NCI-H1436 treated with DMSO at 0.1 percent for 48 hours (cell line): ENCODE results near the gene OMP.
"Not testable (repeated sequence)": the region's sequence is repeated elsewhere in the genome, so short reads cannot be mapped to it uniquely, and the experiment has no call there.

Experiments
- DNase-seq: peaks from one replicate; lab custom pipeline; 2025; lab: John Stamatoyannopoulos, UW

The OMP gene, protein sequence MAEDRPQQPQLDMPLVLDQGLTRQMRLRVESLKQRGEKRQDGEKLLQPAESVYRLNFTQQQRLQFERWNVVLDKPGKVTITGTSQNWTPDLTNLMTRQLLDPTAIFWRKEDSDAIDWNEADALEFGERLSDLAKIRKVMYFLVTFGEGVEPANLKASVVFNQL

DNA sequence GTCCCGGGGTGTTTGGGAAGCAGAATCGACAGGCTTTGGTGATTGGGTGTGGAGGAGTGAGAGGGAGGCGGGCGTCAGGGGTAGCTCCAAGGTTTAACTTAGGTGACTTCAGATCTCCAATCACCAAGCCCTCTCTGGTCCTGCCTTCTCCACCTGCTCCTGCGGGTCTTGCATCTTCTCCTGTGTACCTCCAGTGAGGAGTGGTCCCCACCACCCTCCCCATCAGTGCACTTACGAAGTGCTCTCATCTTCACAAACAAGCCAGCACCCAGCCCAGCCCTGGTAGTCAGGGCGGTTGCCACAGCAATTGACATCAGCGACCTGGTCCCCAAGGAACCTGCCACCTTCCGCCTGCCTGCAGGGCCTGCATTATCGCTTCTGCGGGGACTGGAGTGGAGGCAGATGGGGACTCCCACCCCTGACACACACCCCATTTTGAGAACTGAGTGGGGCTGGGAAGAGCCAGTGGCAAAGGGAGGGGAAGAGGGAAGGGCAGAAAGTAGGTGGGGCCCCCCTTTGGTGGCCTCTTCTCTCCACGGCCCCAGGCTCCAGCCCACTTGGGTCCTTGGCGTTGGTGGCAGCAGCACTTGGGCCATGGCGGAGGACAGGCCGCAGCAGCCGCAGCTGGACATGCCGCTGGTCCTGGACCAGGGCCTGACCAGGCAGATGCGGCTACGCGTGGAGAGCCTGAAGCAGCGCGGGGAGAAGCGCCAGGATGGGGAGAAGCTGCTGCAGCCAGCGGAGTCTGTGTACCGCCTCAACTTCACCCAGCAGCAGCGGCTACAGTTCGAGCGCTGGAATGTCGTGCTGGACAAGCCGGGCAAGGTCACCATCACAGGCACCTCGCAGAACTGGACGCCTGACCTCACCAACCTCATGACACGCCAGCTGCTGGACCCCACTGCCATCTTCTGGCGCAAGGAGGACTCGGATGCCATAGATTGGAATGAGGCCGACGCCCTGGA is at the start of gene OMP:
TSS of gene OMP (plus strand) at position 595 of the 965 bp plus-strand sequence. CDS start at position 595, 0 bp downstream.
- no peak for DNase-seq

DNA sequence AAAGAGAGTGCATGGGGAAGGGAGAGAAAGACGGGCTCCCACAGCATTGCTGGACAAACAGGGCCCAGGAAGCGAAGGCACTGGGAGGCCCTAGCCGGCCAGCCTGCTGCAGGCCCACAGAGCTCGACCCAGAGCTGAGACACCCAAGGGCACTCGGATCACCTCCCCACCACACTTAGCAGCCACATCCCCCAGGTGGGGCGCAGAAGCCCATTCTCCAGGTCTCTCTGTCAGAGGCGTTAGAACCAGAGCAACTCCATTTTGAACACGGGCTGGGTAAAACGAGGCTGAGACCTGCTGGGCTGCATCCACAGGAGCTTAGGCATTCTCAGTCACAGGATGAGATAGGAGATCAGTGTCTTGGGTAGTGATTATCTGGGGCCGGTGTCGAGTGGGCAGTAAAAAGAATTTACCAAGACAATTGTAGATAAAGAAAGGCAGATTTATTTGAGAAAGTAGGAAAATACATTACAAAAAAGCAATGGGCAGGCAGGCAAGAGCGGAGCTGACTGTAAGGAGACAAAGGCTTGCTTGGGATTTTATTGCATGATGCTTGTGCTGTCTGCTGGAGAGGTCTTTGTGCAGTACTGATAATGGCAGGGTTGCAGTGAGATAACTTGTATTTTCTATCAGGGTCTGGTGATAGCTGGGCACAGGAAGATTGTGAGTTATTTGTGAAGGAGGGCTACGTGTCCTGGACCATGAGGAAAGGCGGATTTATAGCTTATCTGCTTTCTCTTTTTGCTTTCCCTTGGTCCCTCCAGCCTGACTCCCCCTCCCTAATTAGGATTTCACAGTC is 49.2 kb upstream of the OMP start:
- no peak for DNase-seq

DNA sequence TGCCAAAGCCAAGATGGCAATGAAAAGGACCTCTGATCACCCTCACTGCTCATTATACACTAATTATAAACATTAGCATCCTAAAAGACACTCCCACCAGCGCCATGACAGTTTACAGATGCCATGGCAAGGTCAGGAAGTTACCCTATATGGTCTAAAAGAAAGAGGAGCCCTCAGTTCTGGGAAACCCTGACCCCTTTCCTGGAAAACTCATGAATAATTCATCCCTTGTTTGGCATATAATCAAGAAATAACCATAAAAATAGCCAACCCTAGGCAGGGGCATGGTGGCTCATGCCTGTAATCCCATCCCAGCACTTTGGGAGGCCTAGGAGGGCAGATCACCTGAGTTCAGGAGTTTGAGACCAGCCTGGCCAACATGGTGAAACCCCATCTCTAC is 48.6 kb upstream of the OMP start:
- no peak for DNase-seq

DNA sequence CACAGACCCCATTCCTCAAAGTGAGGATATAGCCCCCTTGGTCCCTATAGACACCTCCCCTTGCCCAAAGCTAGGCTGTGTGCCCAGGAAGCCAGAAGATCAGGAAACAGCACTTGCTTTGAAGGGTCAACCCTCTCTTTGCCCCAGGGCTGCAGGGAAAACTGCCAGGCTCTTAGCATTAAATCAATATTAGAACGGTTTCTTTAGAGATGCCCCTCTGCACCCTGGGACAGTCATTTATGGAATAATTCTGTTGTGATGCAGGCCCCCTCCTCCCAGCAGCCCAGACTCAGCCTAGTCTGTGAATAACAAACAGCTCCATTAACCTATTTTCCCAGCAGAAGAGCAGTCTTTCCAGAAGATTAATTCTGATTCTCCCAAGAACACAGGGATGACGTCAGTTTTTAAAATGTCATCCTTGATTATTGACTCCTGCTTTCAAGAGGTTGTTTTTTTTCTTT is 47.5 kb upstream of the OMP start:
- DNase-seq = no peak

DNA sequence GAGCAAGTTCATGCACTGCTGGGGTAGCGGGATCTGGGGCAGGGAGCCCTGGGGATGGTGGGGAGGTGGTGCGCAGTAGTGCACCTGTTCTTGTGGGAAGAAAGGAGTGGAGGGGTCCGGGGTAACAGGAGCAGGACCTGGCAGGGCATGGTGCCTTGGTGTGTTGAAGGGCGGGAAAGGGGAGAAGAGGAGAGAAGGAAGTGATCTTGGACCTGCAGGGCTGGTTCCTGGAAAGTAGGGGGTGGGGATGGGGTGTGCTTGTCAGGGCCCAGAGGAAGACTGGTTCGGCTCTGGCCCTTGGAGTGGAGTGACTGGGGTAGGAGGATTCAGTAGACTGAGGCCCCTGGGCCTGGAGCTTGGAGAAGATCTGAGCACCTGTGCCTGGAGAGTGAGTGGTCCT is 46.7 kb upstream of the OMP start:
- no peak for DNase-seq

DNA sequence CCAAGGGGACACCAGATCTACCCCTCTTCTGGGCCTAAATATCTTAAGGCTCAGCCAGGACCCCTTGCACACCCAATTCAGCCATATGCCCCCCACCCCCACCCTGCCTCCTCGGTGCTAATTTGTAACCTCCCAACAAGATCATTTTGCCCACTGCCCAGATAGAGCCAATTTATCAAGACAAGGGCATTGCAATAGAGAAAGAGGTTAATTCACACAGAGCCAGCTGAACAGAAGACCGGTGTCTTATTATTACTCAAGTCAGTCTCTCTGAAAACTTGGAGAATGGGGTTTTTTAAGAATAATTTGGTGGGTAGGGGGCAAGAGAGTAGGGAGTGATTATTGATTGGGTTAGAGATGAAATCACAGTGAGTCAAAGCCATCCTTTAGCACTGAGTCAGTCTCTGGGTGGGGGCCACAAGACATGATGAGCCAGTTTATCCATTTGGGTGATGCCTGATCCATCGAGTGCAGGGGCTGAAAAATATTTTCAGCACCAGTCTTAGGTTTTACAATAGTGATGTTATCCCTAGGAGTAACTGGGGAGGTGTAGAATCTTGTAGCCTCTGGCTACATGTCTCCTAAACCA is 45.7 kb upstream of the OMP start:
- DNase-seq = no peak

DNA sequence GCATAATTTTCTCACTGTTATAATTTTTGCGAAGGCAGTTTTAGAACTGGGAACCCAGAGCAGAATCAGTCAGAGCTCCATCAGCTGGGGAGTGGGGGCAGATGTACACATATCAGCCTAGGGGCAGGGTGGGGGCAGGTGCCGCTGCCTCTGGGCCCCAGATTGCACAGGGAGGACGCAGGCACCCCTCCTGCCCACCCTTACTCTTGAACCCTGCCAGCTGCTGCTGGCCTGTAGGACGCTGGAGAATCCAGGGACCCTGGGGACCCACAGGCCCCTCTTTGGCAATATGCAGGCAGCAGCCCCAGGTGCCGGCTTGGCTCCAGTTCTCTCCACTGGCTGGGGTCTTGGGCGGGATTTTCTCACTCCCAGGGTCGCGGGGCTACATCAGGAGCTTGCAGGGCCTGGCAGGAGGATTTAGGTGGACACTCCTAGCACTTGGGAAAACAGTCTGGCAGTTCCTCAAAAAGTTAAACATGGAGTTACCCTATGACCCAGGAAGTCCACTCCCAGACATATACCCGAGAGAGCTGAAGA is 44.6 kb upstream of the OMP start:
- DNase-seq = no peak

DNA sequence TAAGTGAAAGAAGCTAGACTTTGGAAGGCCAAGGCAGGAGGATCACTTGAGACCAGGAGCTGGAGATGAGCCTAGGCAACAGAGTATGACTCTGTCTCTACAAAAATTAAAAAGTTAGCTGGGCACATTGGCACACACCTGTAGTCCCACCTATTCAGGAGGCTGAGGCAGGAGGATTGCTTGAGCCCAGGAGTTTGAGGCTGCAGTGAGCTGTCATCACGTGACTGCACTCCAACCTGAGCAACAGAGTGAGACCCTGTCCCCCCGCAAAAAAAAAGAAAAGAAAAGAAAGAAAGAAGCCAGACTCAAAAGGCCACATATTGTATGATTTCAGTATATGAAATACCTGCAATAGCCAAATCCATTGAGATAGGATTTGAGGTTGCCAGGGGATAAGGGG is 43.7 kb upstream of the OMP start:
- DNase-seq = no peak

DNA sequence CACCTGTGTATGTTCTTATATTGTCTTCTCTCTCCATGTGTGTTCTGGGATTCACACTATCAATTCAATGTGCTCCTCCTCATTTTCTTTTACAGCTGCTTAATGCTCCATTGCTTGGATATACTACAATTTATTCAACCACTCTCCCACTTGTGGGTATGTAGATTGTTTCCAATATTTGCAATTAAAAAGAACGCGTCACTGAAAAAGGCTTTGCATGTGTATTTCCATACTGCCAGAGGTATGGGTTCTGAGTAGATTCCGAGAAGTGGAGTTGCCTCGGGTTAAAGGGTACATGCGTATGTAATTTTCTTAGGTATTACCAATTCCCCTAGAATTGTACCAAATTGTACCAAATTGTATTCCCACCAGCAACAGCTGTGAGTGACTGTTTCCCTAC is 42.8 kb upstream of the OMP start:
- DNase-seq = no peak

DNA sequence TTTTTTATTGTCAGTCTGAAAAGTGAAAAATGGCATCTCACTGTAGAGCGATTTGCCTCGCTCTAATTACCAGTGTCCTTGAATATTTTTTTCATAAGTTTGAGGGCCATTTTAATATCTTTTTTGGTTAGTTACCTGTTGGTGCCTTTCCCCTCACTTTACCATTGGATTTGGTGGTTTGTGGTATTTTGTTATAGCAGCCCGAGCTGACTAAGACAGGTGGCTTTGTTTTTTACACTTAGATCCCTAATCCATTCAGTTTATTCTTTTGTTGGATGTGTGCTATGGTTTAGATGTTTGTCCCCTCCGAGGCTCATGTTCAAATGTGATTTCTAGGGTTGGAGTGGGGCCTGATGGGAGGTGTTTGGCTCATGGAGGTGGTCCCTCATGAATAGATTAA is 42.4 kb upstream of the OMP start:
- DNase-seq = no peak

DNA sequence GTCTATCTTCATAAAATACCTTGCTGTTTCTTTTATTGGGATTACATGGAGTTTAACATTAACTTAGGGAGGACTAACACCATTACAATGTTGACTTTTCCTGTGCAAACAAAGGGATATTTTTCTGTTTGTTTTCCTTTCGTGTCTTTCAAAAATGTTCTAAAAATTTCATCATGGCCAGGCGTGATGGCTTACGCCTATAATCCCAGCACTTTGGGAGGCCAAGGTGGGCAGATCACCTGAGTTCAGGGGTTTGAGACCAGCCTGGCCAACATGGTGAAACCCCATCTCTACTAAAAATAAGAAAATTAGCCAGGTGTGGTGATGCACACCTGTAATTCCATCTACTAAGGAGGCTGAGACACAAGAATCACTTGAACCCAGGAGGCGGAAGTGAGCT is 41.4 kb upstream of the OMP start:
- DNase-seq = not testable (repeated sequence)

DNA sequence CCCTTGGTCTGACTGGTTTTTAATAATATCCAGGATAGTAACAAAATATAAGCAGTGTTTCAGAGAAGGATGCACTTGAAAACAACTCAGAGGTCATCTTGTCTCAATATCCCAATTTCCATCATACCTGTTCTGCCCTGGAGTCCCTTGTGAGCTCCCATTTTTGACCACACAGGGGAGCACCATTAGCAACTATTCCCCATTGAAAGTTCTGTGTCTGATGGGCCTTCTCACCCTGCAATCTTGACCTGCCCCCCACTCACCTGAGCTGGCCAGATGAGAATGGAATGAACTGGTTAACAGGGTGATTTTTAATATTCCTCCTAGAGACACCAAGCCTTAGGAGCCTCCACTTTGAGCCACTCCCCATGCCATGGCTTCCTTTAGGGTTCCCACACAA is 39.7 kb upstream of the OMP start:
- DNase-seq = no peak

DNA sequence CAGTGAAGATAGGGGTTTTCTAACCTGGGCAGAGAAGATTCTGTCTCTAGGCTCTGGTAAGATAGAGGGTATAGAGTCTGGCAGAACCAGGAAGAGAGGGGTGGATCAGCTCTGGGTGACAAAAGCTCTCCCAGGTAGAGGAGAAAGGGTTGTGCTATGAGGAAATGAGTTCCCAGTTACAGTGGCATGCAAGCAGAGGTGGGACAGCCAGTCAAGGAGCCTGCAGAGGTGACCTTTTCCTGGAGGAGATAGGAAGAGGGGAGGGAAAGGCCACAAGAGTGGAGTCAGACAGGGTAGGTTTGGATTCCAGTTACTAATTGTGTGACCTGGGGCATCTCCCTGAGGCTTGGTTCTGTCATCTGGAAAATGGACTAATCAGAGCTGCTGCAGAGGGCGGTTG is 39.2 kb upstream of the OMP start:
- DNase-seq = no peak

DNA sequence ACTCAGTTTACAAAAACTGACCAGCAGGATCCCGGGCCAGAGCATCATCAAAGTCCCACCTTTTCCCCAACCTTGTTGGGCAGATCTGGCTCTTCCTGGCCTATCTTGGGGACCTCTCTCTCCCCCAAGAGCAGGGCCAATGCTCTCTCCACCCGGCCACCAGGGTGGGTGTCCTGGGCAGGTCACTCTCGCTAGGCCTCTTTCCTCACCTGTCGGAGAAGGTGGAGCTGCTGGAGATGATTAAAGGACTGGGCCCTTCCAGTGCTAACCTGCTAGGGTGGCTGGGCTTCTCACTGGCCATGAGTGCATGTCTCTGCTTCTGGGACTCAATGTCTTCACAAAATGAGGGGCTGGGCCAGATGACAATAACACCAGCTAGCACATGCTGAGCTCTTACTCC is 38.8 kb upstream of the OMP start:
- no peak for DNase-seq

DNA sequence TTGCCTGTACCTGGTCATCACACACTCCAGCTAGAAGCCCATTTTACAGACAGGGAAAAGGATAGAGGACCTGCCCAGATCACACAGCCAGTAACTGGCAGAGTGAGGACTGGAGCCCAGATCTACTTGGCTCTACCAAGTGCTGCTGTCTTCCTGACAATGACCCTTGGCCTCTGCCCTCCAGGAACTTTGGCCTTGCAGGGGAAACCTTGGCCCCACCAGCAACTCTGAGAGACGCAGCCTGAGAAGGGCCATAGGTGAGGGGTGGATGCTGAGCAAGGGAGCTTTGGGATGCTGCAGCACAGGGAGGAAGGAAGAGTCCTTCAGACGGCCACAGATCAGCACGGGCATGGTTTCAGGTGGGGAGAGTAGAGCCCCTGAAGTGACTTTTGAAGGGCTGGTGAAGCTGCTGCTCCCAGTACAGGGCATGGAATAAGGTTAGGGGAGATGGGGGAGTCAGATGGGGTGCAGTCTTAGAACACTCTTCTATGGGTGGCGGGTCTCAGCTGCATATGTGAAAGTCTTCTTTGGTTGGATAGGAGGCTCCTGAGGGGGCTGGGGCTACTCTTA is 37.9 kb upstream of the OMP start:
- no peak for DNase-seq

DNA sequence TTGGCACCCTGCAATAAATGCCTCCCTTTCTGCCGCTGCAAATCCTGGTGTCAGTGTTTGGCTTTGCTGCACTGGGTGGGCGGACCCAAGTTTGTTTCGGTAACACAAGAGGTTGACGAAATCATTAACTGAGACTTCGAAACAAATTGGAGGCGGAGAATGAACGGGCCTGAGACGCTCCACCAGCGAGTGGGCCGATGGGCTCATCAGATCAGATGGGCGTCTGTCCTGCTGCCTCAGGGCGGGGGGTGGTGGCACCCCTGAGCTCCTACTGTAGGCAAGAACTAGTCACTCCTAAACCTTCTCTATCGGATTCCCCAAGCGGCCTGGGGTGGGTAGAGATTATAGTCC is 36.8 kb upstream of the OMP start:
- no peak for DNase-seq

DNA sequence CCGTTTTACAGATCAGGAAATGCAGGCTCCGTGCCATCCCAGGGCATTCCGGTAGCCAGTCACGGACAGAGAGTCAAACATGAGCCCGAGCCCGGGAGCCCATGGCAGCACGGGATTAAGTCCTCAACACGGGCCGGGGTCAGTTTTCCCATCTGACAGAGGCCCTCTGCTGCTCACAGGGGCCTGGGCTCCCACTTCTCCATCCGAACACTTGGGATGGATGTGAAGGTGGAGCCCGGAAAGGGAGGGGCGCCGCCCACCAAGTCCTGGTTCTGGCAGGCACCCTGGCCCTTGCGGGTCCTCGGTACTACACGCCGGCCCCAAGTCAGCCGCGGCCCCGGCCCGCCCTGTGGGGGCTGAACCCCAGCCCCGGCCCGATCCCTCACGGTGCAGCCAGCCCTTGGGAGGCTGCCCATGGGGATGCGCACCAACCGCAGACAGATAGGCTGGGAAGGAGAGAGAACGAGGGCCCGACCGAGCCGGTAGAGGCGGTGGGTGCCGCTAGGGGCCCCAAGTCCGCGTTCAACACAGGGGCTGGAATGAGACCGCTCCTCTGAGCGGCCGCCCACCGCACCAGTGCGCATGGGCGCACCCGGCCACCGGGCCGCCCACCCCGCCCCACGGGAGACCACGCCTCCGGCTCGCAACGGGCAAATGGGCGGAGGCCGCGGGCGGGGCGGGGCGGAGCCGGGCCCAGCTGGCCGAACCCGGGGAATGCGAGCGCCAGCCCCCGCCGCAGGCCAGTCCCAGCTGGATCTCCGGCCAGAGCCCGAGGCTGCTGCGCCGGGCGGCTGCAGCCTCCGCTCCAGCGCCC is 36.2 kb upstream of the OMP start, which contains the start of gene CAPN5:
TSS of gene CAPN5 (plus strand) at position 743 of the 814 bp plus-strand sequence. CDS start 17,916 bp downstream, outside the sequence.
- DNase-seq = no peak

DNA sequence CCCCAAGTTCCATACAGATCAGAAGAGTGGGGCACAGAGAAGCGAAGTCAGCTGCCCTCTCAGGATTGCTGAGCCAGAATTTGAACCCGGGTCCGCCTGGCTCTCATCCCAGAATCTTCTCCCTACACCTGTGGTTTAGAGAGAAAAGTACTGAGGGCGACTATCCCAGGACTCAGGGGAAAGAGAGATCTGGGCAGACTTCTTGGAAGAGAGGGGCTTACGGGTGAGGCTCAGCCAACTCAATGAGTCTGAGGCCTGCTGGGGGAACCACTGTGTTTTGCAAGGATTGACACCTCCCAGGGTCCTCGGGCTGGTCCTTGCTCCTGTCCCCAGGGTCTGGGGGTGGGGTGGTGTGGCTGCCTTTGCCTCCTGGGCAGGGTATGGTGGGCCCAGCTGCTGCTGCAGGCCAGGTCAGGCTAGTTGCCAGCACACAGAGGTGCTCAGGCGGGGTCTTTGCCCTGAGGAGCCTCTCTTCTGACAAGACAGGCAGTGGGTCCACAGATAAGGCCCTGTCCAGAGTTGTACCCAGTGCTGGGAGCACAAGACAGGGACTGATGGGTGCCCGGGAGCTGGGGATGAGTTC is 34.7 kb upstream of the OMP start:
- DNase-seq = no peak

DNA sequence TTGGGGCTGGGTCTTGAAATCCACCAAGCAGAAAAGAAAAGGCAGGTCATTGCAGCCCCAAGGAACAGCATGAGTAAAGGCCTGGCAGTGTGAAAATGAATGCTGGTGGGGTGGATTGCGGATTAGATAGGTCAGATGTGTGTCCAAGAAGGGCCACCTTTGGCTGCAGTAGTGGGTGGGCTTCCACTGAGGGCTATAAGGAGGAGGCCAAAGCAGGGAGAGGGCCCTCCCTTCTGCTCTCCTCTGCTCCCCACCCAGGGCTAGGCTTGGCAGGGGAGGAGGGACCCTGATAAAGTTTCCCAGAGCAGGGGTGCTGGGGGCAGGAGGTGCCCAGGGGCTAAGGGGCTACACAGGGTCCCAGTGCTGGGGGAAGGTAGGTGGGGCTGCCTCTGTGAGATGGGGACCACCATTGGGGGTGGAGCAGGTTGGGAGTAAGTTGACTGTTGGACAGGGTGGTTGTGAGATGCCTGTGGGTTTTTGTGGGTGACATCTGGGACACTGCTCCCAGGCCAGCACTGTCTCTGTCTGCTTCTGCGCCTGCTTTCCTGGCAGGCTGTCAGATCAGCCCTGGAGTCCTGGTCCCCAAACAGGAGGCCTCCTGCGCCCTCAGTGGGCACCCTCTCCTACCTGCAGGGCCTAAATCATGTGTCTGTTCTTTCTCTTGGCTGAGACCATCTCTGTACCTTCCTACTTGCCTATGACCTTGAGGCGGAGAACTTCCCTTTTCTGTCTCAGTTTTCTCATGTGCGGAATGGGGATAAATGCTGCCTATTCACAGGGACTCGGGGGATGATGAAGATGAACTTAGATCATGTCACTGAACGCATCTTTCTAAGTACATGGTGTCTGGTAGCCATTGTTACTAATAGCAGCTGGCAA is 33.9 kb upstream of the OMP start:
- no peak for DNase-seq
